ENCODE results near the gene HBZ.
"Not testable (repeated sequence)": the region's sequence is repeated elsewhere in the genome, so short reads cannot be mapped to it uniquely, and the experiment has no call there.

Gene HBZ

DNA sequence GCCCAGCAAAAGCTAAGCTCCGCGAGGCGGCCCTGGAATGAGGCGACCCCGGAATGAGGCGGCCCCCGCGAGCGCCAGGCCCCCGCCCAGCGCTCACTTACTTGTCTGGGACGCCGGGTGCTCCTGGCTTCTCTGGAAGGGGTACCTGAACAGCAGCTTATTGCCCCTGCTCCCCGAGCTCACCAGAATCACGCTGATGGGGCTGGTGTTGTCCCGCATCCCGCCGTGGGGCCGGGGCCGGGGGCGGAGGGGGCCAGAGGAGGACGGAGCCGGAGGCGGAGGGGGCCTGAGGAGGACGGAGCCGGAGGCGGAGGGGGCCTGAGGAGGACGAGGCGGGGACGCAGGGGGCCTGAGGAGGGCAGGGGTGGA is 14.4 kb upstream of the HBZ start:
- peak; percentile 46 for DNase-seq

GRCh38 chr16:140175-140857 is 12.1 kb upstream of the HBZ start:
- DNase-seq, result no peak

DNA sequence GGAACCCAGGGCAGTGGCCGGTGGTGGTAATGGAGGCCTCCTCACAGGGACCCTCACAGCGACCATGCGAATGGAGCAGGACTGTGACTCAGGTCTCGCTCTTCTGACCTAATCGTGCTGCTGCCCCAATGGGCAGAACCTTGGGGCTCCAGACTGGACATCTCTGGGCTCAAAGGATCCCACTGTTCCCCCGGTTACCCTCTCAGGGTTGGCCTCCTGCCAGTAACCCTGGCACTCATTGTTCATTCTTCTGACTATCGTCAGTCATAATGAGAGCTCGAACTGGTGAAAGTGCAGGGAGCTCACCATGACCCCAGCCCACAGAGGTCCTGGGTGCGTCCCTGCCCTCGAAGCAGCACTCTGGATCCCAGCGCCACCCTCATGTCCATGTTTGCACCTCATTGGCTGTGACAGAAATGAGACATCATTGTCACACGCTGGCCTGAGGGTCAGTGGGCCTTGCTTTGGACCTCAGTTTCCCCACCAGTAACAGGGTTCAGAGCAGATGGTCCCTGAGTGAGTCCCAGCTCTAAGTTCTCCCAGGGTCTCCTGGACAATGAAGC is 10.0 kb upstream of the HBZ start:
- DNase-seq, result peak; percentile 39

GRCh38 chr16:143047-143446 is 9.4 kb upstream of the HBZ start:
- peak; percentile 88 for DNase-seq

GRCh38 chr16:143456-143855 is 9.0 kb upstream of the HBZ start:
- DNase-seq, result no peak

- DNase-seq, result peak; percentile 42
These were observed 7.6 kb upstream of the HBZ start for GRCh38 chr16:144797-145252.

- DNase-seq, result no peak
These were observed 5.8 kb upstream of the HBZ start for GRCh38 chr16:146646-147045.

DNA sequence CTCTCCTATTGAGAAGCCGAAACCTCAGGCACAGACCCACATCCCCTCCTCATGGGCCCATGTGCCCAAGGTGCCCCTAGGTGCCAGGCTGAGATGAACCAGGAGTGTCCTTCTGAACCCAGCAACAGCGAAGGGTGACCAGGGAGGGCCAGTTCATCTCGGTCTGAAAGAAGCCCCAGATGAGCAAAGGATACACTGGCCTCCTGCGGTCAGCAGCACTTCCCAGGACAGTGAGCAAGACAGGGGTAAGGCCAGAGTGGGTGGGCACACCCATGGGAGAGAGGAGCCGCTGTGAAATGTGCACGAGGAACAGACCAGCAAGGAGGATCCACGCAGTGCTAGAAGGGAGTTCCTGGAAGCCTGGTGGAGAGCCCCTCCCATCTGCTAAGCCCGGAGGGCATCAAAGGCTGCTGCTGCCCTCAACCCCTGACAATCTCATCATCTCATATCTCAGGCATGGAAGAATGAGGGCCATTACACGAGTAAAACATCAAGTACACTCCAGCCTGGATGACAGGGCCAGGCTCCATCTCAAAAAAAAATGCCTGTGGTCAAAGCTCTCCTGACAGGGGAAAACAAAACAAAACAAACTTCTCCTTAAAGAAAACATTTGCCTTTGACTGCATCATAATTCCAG is 3.3 kb upstream of the HBZ start:
- no peak for DNase-seq

GRCh38 chr16:153129-153521 is 681 bp downstream of the HBZ start:
- DNase-seq, result not testable (repeated sequence)

DNA sequence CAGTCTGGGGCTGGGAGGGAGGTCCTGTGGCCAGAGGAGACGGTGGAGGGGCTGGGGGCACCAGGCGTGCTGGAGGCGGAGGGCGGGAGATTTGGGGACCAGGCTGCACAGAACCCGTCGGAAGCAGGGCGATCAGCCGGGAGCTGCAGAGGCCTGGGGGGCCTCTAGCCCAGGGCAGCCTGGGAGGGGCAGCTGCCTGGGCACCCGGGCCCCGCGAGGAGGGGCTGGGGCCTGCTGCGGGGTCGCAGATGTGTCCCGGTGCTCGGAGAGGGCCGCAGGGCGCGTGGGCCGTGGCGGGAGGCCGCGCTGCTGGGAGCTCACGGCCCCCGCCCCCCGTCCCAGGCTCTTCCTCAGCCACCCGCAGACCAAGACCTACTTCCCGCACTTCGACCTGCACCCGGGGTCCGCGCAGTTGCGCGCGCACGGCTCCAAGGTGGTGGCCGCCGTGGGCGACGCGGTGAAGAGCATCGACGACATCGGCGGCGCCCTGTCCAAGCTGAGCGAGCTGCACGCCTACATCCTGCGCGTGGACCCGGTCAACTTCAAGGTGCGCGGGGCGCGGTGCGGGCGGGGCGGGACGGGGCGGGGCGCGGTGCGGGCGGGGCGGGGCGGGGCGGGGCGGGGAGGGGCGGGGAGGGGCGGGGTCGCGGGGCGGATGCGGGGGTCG is 1.2 kb downstream of the HBZ start:
- DNase-seq, result not testable (repeated sequence)

DNA sequence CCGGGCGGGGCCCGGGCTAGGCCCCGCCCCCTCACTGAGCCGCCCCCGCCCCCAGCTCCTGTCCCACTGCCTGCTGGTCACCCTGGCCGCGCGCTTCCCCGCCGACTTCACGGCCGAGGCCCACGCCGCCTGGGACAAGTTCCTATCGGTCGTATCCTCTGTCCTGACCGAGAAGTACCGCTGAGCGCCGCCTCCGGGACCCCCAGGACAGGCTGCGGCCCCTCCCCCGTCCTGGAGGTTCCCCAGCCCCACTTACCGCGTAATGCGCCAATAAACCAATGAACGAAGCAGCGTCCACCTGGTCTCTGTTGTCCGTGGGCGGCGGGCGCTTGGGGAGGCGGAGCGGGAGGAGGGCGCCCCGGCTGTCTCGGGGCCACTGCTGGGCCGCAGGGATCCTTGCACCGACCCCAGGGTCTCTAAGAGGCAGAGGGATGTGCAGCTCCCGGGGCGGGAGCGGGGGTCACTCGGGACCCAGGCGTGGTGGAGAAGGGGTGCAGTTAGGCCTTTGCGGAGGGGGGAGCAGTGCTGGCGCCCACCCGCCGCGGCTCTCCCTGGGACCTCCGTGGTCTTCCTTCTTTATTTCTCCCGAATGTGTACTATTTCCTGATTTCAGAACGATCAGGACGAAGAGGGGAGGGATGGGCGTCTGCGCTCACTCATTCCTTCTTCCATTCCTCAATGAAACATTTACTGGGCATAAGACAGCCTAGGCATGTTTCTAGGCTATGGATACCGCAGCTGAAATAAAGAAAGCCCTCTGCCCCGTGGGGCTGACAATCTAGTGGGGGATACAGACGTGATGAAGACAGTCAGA is 2.0 kb downstream of the HBZ start:
- DNase-seq, result peak; percentile 57

DNA sequence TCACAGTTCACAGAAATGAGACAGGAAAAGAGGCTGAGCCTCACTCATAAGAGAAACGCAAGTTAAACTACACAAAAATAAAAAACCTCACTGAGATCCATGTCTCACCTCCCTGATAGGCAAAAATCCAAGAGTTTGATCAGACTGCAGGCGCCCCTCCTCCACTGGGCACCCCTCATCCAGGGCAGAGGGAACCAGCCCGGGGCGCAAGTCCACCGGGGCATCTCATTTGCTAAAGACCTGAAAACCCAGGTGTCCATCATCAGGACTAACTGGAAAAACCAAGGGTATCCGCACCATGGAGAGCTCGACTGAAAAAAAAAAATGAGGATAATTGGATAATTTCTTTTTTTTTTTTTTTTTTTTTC is 2.6 kb downstream of the HBZ start:
- no peak for DNase-seq

GRCh38 chr16:159136-159849 is 6.8 kb downstream of the HBZ start:
- no peak for DNase-seq

DNA sequence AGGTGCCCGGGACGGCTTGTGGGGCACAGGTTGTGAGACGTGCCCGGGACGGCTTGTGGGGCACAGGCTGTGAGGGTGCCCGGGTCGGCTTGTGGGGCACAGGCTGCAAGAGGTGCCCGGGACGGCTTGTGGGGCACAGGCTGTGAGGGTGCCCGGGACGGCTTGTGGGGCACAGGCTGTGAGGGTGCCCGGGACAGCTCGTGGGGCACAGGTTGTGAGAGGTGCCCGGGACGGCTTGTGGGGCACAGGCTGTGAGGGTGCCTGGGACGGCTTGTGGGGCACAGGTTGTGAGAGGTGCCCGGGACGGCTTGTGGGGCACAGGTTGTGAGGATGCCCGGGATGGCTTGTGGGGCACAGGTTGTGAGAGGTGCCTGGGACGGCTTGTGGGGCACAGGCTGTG is 7.8 kb downstream of the HBZ start:
- not testable (repeated sequence) for DNase-seq

GRCh38 chr16:160691-161190 is 8.3 kb downstream of the HBZ start:
- no peak for DNase-seq

- no peak for DNase-seq
These were observed 10.0 kb downstream of the HBZ start for GRCh38 chr16:162271-162991.

DNA sequence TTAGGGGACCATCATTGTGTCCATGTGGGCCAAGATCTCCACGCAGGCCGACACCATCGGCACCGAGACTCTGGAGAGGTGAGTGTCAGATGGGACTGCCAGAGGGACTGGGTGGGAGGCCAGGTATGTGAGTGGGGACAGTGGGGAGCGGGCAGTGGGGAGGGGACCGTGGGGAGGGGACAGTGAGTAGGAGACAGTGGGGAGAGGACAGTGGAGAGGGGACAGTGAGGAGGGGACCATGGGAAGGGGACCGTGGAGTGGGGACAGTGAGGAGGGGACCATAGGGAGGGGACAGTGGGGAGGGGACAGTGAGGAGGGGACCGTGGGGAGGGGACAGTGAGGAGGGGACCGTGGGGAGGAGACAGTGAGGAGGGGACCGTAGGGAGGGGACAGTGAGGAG is 10.7 kb downstream of the HBZ start:
- DNase-seq, result not testable (repeated sequence)

DNA sequence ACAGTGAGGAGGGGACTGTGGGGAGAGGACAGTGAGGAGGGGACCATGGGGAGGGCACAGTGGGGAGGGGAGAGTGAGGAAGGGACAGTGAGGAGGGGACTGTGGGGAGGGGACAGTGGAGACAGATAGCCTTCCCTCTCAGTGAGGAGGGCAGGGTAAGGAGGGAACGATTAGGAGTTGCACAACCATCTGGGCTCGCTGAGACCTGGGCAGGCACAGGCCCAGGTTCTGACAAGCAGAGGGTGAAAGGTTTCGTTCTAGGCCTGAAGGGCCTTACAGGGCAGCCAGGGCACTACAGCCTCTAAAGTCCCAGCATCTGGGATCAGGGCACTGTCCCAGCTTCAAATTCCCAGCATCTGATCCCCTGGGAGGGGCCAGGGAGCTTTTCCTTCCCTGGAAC is 11.3 kb downstream of the HBZ start:
- not testable (repeated sequence) for DNase-seq

DNA sequence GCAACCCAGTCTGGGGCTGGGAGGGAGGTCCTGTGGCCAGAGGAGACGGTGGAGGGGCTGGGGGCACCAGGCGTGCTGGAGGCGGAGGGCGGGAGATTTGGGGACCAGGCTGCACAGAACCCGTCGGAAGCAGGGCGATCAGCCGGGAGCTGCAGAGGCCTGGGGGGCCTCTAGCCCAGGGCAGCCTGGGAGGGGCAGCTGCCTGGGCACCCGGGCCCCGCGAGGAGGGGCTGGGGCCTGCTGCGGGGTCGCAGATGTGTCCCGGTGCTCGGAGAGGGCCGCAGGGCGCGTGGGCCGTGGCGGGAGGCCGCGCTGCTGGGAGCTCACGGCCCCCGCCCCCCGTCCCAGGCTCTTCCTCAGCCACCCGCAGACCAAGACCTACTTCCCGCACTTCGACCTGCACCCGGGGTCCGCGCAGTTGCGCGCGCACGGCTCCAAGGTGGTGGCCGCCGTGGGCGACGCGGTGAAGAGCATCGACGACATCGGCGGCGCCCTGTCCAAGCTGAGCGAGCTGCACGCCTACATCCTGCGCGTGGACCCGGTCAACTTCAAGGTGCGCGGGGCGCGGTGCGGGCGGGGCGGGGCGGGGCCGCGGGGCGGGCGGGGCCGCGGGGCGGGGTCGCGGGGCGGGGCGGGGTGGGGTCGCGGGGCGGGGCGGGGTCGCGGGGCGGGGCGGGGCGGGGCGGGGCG is 11.8 kb downstream of the HBZ start:
- not testable (repeated sequence) for DNase-seq

- DNase-seq, result no peak
These were observed 12.5 kb downstream of the HBZ start for GRCh38 chr16:164827-165538.
